GM21367 (cell line): ENCODE data around the gene SPEF2.
"Not testable (repeated sequence)": the region's sequence is repeated elsewhere in the genome, so short reads cannot be mapped to it uniquely, and the experiment has no call there.

ENCODE experiments used
- ATAC-seq: cut with Tn5 transposase; IDR thresholded peaks from one replicate; pipeline ENCODE4 v1.9.1; 2021; ENCODE audit not compliant: unreplicated experiment

The SPEF2 gene

DNA sequence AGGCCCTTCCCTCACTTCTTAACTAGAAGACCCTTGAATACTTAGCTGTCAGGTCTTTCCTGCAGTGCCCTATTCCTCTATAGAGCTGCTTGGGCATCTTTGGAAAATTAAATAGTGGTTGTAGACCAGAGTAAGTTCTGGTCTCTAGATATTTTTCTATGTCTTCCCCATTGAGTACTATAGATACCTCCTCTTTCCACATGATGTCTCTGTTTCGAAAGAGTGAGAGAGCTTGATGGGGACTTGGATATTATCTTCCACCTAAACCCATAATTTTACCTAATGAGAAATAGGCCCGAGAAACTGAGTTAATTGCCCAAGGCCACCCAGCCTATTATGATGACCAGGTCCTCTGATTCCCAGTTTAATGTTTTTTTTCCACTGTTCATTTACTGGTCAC lies 40.2 kb downstream of the SPEF2 start:
- no peak for ATAC-seq

DNA sequence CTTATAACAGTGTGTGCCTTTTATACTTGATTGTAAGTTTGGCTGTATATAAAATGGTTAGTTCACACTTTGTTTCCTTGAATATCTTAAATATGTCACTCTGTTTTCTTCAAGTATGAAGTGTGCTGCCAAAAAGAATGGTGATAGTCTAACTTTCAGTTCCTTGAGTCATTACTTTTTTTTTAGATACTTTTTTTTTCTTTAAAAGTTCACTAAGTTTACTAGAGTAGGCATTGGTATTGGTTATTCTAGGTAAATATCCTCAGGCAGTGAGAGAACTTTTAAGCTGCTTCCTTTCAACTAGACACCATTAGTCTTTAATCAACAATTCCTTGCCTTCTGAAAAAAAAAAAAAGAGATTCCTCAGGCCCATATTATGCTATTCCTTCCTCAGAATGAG lies 41.9 kb downstream of the SPEF2 start:
- no peak for ATAC-seq

DNA sequence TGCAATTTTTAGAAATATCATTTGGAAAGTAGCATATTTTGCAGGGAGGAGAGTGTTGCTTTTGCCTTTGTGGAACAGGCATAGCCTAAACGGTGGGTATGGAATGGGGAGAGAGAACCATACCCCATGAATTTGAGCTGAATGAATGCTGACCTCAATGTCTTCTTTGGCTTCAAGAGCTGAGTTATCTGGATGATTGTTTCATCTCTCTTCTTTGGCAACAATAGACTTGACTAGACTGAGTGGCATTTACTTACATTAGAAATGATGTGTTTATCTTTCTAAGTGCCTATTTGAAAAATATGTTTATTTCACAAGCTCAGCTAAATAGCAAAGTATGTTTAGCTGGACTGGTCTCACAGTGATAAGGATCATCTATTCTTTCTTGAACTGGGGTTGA lies 42.8 kb downstream of the SPEF2 start:
- no peak for ATAC-seq

DNA sequence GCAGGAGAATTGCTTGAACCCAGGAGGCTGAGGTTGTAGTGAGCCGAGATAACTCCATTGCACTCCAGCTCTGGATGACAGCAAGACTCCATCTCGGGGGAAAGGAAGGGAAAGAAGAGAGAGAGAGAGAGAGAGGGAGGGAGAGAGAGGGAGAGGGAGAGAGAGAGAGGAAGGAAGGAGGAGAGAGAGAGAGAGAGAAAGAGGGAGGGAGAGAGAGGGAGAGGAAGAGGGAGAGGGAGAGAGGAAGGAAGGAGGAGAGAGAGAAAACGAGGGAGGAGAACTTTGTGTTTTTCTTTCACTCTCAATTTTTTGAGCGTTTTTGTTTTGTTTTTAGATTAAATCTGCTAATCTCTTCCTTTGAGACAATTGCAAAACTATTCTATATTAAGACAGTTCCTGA lies 46.9 kb downstream of the SPEF2 start:
- no peak for ATAC-seq

DNA sequence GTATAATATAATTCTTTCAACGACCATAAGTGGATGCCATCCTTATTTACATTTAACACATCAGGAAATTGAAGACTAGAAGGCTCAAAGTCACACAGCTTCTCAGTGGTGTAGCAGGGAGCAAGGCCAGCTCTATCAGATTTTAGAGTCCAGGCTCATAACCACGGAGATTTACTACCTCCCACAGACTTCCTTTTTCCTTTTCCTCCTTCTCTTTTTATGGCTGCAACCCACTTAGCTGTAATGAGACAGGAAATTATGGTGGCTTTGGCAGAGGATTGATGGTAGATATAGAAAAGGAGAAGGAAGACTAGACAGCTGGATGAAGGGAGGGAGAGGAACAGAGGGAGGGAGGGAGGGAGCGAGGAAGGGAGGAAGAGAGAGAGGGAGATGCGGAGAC lies 47.4 kb downstream of the SPEF2 start:
- ATAC-seq, result no peak

DNA sequence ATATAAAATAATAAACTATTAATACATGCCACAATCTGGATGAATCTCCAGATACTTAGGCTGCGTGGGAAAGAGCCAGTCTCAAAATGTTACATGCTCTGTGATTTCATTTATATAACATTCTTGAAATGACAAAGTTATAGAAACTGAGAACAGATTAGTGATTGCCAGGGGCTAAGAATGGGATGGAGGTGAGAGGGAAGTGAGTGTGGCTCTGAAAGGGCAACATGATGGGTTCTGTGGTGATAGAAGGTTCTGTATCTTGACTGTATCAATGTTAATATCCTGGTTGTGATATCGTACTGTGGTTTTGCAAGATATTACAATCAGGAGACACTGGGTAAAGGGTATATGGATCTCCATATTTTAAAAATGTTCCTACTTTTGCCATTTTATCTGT lies 50.7 kb downstream of the SPEF2 start:
- no peak for ATAC-seq

DNA sequence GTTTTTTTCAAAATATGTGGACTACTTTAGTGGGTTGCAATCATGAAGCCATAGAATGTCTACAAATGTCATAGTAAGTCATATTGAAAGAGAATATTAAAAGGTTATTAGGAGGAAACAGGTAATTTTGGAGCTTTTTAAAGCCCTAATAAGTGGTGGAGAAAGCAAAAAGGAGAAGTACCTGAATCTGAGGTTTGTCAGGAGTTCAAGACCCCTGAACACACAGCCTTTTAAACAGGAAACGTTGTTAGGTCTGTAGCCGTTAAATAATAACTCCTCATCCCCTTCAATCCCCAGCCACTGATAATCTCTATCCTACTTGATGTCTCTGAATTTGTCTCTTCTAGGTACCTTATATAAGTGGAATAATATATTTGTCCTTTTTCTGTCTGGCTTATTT lies 51.1 kb downstream of the SPEF2 start:
- no peak for ATAC-seq

DNA sequence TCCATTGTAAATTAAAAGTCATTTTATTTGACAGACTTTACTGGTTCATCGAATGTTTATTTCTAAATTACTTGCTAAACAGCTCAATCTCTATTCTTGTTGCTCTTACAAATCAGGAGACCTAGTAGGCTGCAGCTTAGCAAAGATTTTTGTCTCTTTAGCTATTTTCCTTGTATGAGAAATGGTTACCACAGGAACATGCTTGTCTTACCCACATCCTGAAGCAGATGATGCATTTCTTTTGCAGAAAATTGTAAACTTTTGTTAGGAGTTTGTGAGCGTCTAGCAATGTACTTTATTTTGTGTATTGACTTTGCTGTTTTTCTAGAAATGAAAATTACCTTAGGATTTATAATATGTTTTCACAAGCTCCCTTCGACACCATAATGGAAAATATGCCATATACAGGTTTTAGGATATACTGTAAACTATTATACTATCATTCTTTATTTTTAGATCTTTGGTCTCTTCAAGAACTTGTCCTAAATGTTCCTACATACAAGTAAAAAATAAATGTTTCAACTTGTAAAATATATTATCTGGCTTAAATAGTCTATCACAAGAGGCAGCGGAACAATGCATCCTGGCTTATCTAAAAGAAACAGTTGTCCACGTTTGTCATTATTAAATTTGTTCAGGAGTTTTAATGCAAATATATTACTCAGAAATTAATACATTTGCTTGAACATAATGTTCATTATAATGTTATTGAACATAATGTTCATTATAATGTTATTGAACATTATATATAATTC lies 54.1 kb downstream of the SPEF2 start:
- ATAC-seq, result no peak

DNA sequence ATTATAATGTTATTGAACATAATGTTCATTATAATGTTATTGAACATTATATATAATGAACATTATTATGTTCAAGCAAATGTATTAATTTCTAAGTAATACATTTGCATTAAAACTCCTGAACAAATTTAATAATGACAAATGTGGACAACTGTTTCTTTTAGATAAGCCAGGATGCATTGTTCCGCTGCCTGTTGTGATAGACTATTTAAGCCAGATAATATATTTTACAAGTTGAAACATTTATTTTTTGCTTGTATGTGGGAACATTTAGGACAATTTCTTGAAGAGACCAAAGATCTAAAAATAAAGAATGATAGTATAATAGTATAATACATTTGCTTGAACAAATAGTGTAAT lies 54.6 kb downstream of the SPEF2 start:
- not testable (repeated sequence) for ATAC-seq

DNA sequence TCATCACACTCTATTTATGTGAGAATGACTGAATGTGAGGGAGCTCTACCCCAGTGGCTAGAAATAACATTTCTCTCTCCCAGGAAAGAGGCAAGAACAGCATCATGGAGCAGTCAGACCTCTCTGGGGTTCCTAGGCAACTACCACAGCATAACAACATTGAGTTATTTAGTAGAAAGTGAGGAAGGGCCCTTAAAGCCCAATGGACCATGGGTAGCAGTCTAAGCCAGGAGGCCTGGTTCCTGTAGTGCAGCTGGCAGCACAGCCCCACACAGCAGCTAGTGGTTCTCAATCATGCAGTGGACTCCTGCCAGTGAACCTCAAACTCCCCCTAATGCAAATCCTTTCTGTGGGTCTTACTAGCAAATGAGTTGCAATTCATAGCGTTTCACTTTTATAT lies 55.3 kb downstream of the SPEF2 start:
- no peak for ATAC-seq

DNA sequence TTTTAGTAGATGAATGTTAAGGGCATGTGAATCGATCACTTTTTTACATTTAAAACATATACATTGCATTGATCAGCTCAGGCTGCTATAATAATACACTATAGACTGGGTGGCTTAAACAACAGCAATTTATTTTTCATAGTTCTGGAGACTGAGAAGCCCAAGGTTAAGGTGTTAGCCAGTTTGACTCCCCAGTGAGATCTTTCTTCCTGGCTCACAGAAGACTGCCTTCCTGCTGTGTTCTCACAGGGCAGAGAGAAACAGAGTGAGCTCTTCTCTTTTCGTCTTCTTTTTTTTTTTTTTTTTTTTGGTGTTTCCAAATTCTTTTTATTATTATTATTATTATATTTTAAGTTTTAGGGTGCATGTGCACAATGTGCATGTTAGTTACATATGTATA lies 56.4 kb downstream of the SPEF2 start:
- ATAC-seq, result no peak

DNA sequence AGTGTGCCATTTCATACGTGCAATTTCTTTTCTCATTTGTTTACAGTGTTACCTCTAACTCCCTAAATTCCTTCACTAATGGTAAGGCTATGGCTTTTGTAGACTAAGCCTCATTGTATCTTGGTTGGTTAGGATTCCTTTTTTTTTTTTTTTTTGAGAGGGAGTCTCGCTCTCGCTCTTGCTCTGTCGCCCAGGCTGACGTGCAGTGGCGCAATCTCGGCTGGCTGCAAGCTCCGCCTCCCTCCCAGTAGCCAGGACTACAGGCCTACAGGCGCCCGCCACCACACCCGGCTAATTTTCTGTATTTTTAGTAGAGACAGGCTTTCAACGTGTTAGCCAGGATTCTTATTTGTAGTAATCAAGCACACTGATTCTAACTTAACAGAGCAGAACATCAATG lies 57.7 kb downstream of the SPEF2 start:
- no peak for ATAC-seq

DNA sequence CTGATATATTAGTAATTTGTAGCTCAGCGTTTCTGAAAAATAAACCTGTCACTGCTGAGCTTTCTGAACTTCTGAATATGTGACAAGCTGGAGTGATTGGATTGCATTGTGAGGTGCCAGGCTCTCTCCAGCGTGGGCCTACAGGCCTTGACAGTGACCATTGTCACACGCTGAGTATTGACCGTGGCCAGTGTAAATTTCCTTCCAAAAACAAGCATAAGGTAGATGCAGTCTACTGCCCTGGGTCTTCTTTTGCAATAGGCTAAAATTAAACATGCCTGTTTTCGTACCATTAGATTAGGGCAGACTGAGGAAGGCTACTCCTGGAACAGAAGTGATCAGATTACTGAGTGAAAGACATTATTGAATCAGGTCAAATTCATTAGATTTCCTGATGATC lies 60.2 kb downstream of the SPEF2 start:
- ATAC-seq, result no peak

DNA sequence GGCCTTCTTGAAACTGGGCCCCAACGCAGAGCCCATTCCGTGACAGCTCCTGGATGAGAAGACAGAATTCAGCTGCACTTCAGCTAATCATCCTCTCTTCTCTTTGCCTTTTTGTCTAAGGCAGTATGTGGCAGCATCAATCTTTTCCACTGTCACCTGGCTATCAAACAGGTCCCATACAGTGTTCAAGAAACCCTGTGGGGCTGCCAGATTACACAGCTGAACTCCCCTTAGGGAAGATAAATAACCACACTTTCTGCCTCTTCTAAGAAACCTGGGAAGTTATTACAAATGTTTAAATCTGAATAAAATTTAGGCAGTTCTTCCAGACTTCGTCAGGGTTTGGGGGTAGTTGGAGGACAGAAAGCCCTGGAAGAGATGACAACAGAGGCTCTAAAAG lies 61.0 kb downstream of the SPEF2 start:
- ATAC-seq, result no peak

DNA sequence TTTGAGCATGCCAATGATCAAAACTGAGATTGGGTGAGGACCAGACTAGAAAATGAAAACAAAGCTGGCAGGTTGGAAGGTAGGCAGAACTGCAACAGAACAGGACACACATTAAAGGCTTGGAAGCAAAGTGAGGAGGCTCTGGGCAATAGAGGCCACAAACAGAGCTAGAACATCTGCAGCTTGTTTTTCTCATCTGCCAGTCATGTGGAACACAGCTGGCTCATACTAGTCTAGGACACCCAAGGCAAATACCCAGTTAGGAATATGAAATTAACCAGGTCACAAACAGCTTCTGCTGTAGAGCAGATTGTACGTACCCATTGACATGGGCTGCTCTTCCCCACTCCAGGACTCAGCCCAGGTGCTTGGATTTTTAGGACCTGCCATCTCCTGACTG lies 61.7 kb downstream of the SPEF2 start:
- ATAC-seq, result no peak

DNA sequence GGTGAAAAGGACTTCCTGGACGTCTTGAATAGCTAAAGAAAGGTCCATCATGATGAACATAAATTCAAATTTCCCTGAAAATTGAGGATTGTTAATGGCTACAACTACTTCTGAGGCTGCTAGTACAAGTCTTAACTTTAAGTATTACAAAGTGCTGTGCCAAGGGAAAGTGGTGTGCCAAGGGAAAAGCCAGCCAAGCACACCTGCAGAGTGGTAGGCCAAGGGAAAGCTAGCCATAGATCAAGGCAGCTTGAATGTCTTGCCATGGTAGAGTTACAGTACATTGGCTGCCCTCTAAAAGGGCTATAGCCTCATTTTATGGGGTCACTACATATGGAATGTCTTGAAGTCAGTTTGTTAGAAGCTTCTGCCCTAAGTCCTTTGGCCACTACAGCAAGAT lies 64.2 kb downstream of the SPEF2 start:
- ATAC-seq, result no peak

DNA sequence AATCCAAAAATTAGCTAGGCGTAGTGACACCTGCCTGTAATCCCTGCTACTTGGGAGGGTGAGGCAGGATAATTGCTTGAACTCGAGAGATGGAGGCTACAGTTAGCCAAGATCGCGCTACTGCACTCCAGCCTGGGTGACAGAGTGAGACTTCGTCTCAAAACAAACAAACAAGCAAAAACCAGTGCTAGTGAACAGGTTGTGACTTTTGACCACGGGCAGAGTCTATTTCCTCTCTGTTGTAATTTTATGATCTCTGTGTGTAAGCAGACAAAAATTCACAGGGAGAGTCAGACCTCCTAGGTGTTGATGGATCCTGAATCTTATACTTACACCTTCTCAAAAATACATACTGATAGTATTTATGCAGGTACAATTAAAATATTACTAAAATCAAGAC lies 65.8 kb downstream of the SPEF2 start:
- no peak for ATAC-seq

DNA sequence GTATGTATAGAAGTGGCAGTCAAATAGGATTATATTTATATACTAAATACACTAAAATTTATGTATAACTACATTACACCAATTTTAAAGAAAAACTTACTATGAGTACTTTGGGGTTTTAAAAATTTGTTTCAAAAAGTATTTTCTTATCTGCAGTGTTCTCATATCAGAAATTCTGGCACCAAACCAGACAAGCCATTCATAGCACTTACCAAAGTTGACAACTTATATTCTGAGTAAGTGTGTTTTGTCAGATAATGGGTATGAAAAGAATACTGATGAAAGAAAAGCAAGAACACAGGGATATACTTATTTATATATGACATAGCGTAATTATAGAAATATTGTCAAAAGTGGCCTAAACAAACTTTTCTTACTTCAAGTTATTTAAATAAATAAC lies 67.5 kb downstream of the SPEF2 start:
- no peak for ATAC-seq

DNA sequence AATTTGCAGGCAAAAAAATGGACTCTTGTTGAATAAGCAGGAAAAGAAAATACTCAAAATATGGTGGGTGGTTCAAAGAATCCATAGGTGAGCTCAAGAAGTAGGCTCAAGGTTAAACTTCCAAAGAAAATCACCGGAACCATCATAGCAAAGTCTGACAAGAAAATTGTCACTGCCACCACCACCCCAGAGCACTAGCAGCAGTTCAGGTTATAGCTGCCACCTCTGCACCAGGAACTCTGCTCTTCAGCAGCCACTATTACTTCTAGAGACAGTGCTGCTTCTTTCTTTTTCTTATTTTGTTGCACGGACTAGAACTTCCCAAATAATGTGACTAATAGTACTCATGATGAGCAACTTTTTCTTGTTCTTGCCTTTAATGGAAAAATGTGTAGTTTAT lies 70.3 kb downstream of the SPEF2 start:
- ATAC-seq, result no peak

DNA sequence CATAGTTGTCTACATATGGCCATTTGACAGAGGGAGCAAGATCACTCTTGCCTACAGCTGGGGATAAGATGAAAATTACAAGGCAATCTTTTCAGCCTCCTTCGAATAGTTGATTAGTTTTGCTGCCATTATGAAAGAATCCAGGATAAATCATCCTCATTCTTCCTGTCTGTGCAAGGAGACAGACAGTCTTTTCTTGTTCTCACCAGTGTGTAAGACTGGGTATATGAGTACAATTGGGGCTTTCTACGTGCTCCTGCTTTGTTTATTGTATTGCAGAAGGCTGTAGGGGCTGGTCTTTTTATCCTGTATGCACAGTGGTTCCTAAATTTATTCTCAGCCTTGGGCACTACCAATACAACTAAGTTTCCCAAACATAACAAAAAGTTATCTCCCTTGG lies 76.8 kb downstream of the SPEF2 start:
- ATAC-seq, result no peak

DNA sequence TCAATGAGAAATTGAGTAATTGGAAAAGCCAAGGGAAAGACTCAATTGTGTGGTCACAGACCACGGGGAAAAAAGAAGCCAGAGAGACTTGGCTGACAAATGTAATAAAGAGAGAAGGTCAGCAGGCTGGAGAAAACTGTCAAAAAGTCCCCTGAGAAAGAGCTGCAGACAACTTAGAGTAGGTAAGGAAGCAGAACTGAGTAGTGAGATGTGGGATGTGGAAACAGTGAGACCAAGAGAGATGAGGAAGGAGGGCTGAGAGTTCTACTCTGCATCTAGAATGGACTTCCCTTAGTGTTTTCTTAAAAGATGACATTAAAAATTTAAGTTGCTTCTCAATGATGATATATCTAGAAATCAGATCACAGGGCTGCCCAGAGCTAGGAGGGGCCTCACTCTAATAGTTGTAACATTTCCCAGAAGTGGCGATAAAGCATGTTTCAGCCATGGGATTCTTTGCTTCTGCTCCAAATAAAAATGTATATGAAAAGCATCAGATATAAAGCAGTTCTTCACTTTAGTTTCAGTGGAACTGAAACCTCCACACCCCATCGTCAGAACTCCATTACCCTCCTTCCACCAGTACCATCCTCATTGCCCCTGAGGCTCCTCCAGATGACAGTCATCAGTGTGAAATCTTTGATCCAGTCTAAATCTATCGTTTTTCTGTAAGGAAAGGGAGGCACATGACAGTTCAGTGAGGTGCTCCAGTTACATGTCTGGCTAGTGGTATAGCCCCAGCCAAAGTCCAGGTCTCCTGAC lies 80.6 kb downstream of the SPEF2 start:
- no peak for ATAC-seq

DNA sequence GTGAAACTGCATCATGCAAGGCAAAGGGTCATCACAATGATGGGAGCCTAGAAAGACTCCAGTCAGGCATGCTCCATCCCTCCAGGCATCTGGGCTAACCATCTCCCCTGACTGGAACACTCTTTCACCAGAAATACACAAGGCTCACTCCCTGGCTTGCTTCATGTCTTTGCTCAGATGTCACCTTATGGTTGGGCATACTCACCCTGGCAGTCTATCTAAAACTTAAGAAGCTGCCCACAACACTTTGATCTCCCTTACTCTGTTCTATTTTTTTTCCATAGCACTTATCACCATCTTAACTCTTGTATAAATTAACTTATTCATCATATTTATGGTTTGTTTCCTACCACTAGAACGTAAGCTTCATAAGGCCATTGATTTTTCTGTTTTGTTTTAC lies 90.0 kb downstream of the SPEF2 start:
- ATAC-seq, result no peak

DNA sequence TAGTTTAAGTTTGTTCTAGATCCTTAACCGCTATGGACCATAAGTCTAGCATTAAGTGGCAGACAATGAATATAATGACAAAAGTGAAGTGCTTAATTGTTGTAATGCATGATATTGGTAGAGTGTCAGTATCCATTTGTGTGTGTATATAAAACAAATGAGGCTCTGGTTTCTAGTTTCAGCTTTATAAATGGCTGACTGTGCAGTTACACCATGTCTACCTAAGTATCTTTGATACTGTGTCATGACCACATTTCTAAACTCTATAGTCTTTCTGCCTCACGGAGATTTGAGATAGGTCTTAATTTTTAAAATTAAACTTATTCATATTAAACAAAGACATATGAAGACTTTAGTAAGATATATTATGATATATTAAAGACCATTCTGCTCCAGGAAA lies 92.0 kb downstream of the SPEF2 start:
- ATAC-seq, result no peak
